Activated CD4-positive, alpha-beta T cell treated with anti-CD3 and anti-CD28 coated beads, Interleukin-2, amount 50 U/mL, for 1 hour (primary cell): ENCODE measurements around the gene GABRG3.

Source experiments
- DNase-seq: peaks from one replicate; pipeline ENCODE4 v3.0.0-alpha.2; 2020

Gene GABRG3

DNA sequence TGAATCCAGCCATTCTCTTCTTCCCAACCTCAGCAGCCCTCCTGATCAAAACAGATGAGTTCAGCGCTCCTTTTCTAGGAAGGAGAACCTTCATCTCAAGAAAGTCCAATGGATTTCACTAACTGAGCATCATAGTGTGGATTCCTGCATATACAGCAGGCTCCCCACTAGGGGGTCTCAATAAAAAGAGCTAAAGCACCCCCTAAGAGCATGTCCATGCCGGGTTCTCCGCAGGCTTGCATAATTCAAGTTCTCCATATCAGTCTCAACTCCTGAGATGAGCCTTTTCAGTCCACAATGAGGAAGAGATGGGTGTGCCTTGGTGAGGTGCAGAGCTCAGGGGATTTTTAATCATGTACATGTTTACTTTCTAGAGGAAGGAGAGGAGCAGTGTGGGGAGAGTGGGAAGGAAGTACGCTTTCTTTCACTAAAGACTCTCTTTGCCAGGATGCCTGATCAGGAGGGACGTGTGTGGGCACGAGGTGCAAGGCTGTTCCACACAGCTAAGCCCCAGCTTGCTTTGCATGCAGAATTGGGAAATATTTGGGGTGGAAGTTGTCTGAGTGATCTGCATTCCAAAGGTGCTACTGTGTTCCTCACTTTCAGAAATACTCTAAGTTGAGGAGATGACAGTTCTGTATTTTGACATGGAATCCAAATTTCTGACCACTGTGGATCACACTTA, 564.6 kb downstream of the GABRG3 start:
- no peak for DNase-seq

DNA sequence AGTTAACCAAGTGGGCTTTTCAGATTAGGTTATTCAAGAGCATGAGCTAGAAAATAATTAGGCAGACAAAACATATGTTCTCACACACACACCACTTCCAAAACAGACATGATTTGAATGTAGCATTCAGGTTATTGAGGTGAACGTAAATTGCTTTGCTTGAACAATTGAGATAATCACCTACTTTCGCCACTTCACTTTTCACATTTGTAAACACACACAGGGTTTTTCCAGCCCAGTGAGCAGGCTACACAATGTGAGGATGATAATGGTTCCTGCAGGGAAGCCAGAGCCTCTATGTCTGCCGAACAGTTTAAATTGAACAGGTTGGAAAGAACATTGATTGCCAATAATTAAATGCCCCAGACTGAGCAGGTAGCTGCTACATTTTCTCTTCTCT, 567.3 kb downstream of the GABRG3 start:
- no peak for DNase-seq

DNA sequence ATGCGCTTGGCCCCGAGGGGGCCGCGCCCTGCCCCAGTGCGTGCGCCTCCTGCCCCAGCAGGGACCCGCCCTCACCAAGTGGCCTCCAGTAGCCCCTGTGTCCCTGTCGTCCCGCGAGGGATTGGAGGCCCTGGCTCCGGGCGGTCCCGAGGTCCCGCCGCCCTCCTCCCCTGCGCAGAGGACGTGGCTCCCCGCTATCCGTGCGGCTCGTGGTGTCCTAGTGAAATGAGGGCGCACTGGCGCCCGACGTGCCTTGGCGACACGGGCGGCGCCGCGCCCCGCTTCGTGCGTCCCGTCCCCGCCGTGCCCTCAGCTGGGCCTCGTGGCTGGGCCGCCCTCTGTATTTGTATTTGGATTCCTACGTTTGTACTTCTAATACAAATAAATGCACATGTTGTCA, 570.6 kb downstream of the GABRG3 start:
- DNase-seq: no peak

DNA sequence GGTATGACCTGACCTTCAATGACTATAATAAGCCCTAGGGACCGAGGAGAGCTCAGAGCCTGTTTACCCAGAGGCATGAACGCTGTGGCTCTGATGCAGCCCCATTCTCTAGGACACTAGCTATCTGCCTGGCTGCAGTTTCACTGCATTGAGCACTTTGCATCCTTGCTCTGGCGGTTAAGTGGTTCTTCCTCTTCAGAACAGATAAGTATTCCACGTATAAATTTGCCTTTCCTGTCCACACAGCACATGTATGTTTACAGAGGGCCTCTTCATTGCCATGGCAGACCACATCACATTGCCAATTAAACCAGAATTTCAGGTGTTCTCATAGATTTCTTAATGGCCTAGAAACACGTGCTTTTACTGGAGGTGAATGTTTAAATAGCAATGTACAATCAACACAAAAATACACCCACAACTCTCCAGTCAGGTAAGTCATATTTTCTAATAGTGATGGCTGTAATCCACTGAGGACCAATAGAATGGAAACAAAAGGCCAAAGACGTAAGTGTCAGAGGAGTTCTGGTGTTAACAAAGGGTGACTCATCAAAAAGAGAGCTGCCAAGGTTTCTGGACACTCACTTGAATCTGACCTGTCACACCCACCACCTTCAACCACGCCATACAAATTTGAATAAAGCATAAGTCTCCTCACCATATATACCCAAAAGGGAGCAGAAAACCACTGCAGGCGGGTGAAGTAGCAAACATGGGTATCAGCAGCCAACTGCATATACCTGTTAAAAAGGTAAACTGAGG, 574.7 kb downstream of the GABRG3 start:
- DNase-seq: no peak

DNA sequence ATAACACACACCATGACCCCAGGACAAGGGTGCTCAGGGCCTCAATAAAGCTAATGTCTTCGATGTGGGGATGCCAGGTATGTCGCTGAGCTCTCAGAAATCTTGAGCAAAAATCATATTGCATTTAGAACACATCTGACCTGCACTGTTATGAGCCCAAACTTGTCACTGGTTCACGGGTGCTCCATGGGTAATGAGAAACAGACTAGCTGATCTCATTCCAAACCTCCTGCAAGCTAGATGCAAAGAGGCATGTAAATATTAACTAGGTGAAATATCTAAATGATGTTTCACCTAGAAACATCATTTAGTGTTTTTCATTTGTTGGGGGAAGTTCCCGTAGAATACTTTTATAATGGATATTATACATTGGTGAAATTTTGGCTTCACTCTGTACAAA, 578.8 kb downstream of the GABRG3 start:
- DNase-seq: no peak

DNA sequence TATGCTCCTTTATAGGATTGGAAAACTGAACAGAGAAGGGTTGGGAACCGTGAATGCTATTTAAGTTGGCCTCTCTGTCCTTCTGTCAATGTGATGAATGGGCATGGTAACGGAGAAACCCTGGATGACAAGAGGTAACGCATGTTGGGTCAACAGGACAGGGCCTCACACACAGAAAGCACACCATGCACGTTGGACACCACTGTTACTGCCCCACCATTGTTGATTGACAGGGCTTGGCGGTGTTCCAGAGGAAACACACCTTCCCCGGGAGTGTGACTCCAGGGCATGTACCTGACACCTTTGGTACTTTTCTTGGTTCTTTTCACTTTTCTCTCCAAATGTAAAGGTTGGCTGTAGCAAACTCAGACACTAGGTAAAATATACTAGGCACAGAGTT, 579.7 kb downstream of the GABRG3 start:
- no peak for DNase-seq

DNA sequence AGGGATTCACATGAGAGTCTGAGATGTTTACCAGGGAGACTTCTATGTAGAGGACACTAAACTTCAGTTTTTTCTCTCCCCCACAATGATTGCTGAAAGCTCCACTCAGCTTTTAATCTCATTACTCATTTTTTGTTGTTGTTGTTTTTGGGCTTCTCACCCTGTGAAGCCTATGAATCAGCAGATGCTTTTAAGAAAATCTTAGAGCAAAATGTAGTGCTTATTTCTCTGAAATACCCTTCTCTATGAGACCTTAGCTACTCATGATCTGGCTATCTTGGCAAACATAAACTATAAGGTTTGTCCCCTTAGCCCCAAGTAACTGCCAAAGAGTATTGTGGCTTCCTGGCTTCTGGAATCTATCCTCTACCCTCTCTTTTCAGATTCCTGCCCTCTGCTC, 590.8 kb downstream of the GABRG3 start:
- DNase-seq: no peak

DNA sequence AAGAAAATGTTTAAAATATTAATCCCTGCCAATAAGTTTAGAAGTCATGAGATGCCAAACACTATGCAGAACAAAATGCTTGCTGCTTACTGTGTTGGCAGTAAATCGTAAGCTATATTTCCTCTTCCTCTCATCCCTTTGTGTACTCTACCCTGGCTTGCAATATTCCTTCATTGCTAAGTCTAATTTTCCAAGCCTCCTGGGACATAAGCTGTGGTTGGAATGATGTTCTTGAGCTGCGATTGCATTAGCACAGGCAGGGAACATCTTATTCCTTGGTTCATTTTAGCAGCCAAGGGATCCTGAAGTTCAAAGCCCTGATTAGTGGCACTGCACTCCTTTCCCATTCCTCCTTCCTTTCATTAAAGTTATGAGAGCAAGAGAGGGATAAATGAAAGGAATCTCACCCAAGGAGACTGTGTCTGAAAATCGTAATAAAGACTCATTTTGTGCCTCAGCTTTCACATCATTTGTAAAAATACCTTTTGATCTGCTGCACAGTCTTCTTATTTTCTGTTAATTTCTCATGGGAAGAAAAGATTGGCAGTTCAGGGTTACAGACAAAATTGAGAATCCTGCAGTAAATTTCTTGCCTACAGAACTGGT, 592.9 kb downstream of the GABRG3 start:
- DNase-seq: no peak

DNA sequence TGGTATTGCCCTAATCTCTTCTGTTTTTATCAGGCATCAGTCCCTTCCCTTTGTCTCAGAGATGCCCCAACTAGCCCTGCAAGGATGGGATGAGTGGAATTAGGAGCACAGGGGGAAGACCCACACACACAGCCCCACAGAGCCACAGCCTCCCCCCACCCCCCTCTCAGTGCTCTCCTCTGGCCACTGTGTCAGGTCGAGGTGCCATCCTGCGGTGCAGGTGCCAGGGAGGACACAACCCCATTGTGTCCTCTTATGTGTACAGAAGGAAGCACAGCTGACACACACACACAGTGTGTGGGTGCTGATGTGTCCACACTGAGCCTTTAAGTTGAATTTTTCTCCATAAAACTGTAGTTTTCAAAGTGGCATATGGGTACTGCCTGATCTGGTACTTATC, 593.7 kb downstream of the GABRG3 start:
- DNase-seq: no peak

DNA sequence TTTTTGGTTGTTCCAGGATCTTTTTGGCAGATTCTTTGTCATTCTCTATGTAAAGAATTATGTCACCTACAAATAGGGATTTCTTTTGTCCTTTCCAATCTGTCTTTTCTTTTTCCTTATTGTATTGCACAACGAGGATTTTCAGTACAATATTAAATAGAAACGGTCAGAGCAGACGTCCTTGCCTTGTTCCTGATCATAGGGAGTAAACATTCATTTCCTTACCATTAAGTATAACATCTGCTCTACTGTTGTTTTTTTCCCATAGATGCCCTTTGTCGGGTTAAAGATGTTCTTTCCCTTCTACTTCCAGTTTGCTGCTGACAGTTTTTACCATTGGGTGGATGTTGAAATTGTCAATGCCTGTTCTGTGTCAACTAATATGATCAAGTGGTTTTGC, 599.8 kb downstream of the GABRG3 start:
- no peak for DNase-seq

DNA sequence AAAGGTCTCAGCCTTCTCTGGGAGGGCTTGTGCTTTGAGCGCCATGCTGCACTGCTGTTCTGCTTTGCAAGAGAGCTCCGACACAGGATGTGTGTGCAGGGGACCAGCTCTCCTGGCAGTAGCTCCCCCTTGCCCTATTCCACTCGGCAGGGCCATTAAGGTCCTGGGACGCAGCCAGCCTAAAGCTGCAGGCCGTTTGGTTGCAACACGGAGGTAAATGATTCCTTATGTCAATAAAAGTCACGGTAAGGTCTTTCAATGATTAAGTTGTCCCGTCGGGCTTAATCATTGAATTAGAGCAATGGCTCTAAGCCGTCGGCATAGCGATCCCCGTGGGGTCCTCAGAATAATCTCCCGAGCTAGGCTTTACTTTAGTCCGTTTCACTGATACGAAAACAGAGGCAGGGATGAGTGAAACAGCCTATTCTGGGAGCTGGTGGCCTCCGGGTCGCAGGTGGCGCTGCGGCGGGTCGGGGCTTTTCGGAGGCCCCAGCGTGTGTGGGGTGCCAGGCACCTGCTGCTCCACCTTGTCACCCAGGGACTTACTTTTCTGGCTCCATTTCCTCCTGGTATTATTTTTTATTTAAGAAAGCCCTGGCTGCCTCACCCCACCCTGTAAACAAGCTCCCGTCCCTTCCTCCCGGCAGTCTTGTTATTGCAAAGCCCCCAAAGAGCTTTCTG, 603.0 kb downstream of the GABRG3 start:
- DNase-seq: no peak

DNA sequence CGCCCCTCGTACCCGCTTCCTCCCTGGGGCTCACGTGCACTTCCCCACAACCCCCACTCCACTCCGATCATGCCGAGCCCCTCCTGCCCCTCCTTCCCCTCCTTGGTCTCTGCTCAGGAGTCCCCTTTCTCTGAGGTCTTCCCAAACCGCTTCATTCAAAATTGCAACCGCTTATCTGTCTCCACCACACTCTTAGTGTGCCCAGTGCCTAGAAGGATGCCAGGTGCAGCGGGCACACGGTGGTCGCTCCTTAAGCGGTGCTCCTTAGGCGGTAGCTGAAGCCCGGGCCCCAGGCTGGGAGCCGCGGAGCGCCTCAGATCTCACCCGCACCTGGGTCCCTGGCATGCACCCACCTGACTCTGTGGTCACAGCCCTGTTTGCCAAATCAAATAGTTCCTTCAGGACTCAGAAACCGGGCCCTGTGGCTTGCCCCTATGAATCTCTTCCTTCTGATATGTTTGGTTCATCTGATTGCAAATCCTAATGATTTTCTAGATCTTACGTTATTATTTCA, 603.6 kb downstream of the GABRG3 start:
- DNase-seq: no peak

DNA sequence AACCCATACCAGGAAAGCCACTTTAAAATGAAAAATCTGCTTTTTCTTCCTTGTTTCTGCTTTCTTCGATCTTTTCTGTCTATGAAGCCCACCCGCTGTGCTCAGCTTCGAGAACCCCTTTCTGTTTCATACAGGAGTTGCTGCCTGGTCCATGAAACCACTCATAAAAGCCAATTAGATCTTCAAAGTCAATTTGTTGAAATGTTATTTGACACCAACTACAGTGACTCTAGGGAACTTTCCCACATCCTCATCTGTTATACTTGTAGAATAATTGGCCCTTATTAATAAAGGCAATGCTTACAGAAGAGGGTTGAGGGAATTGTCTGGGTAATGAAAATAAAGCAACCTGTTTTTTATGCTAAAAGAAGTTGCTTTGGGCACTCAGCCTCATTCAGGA, 604.5 kb downstream of the GABRG3 start:
- no peak for DNase-seq

DNA sequence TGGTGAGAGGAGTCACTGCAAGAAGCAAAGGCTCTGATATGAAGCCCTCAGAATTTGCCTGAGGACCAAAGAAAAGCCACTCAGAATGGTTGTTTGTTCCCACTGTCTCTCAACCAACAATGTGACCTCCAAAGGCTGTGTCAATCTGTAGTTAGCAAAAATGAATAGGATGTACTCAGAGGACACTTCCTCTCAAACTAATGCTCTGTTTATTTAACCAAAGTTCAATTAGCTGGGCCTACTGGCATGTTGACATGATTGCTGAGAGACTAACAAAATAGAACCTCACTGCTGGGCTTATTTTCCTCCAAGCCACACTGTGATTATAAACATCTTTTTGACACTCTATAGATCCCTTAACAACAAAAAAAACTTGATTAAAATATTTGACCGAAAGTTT, 605.6 kb downstream of the GABRG3 start:
- DNase-seq: no peak

DNA sequence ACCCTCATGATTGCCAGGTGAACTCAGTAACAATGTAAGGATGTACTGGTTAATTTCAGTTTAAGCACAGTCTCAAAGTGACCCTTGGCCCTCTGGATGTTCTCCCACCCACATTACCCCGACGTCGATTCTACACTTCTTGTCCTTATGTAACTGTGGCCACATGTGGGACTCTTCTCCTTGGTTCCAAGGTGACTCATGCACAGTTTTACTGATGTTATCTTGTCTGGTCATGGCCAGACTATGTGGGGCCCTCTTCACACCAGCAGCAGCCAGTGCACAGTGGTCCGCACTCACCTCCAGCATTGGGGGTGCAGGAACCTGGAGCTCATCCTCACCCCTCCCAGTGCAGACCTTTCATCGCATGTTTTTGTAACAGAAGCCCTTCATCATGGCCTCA, 608.8 kb downstream of the GABRG3 start:
- no peak for DNase-seq

DNA sequence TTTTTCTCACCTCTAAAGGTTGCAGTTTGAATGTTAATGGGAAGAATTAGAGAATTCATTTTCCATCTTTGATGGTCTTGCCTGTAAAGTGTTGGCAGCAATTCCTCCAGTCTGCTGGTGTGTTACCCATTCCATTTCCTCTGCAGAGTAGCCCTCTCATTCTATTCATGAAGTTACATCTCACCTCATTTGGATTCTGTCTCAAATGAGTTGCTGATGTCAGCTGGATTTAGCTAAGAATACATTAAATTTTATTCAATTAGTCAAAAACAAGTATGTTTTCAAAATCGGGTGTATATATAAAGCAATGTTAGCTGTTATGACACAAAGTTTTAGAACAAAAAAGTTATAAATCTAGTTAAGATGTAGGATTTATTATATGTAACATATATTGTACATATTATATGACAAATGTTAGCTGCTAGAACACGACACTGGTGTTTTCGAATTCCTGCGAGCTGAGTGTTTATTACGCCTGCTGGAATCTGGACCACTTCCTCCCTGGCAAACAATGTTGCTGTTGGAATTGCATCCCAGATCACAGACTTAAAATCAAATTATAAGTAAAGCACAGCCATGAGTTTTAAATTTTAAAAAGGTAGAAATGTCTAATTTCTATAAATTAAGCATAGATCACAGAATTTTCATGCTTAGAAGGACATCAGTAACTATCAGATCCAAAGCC, 611.9 kb downstream of the GABRG3 start:
- DNase-seq: no peak

DNA sequence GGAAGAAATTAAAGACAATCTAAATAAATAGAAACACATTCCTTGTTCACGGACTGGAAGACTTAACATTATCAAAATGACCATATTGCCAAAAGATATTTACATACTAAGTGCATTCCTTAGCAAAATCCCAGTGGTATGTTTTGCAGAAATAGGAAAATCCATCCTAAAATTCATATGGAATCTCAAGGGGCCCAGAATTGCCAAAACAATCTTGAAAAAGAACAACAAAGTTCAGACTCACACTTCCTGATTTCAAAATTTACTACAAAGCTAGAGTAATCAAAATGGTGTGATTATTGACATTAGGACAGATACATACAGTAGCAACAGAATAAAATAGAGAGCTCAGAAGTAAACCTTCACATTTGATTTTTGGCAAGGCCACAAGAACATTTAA, 612.7 kb downstream of the GABRG3 start:
- DNase-seq: no peak

DNA sequence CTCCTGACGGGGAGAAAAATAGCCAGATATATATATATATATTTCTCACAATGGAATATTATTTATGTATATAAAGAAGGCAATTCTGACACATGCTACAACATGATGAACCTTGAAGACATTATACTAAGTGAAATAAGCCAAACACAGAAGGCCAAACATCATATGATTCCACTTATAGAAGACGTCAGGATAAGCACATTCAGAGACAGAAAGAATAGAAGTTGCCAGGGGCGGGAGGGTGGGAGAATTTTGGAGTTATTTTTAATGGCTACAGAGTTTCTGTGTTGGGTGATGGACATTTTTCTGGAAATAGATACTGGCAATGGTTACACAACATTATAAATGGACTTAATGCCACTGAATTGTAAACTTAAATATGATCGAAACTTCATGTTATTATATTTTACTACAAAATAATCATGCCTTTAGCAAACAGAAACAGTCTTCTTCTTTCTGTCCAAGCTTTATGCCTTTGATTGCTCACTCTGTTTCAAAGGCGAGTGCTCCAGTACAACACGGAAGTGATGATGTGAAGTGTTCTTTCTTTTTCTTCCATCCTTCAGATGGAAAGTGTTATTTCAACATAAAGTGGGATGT, 614.2 kb downstream of the GABRG3 start:
- DNase-seq: no peak

DNA sequence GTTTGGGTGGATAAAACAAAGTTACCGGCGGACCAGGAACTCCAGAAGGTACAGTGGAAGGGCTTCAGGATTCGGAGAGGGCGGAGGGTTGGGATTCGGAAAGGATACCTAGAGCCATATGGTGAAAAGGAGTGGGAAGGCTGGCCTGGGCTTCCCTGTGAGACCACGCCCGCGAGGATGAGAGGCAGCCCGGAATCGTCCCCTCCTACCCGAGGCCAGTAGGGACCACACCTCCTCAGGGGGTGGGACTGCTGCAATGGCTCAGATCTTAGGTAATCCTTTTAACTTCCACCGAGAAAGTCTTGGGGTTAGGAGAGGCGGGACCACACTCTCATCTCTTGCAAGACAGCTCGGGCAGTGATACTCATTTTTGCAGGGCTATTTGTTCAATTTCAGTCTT, 616.8 kb downstream of the GABRG3 start:
- no peak for DNase-seq

DNA sequence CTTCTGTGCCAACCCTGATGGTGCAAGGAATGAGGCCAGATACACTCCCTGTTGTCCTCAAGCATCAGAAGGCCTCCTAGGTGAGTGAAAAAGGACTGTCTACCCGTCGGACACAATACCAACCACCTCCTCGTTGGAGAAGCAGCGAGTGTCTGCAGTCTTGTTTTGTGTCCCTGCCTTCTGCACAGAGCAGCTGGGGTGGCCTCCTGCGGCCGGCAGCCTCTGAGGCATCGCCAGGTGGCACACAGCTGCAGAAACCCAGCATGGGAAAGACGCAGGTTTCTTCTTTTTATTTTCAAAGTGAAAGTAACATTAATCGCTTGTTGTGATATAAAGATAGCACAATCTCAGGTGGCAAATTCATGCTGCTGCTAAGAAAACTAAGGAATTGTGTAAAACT, 618.3 kb downstream of the GABRG3 start:
- DNase-seq: no peak

DNA sequence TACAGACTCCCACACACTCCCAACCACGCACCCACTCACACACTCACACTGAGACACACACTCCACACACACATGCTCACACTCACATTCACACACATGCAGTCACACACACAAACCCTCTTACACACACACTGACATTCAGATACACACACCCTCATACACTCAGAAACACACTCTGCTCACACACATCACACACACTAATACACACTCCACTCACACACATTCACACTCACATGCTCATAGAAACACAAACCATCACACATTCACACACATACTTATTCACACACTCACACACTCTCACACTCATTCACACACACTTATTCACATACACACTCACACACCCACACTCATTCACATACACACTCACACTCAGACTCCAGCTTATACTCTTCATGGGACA, 618.8 kb downstream of the GABRG3 start:
- DNase-seq: no peak
